Caco-2 (cell line): ENCODE results near the gene ABCD4. TPM values are rescaled to one million over a fixed set of nuclear protein-coding genes. Genes with fewer than 3 reads are reported as not detected.

Experiments used
- BruUV-seq: library from RNA; stranded (reverse); fragments of 400-500 nt; replicated peaks from 2 replicates; lab custom pipeline; 2021; lab: Mats Ljungman, UMichigan
- CTCF ChIA-PET: fragments of 300-600 bp; sonication (Branson Sonifier 250); formaldehyde crosslinking; loops from one replicate; lab custom pipeline; 2022; ENCODE audit warnings: antibody characterized with exemption; lab: Charles Lee
- POLR2A ChIA-PET: fragments of 300-600 bp; sonication (Branson Sonifier 250); formaldehyde crosslinking; loops from one replicate; lab custom pipeline; 2022; ENCODE audit warnings: antibody characterized with exemption; lab: Charles Lee
- DNase-seq, 2 experiments: peaks; one replicate each; pipeline versions ENCODE4 v3.0.0 to v3.0.0-alpha.2; 2020 to 2022
- H3K27me3 ChIP-seq: replicated peaks from 2 replicates; pipeline ENCODE4 v1.6.0; 2011; ENCODE audit warnings: low read length; ENCODE audit not compliant: control insufficient read depth, insufficient read depth
- H3K36me3 ChIP-seq: 2 replicates; pipeline ENCODE4 v1.5.1; 2011; ENCODE audit warnings: low read length; ENCODE audit not compliant: control insufficient read depth, insufficient read depth
- H3K4me1 ChIP-seq: fragments of 250-450 bp; sonication (Bioruptor Pico); 2 replicates; pipeline ENCODE4 v1.5.1; 2020; ENCODE audit warnings: mild to moderate bottlenecking
- H3K4me3 ChIP-seq: 2 replicates; pipeline ENCODE4 v1.5.1; 2011; ENCODE audit warnings: low read depth, mild to moderate bottlenecking, control low read depth, low read length
- H3K9me3 ChIP-seq: fragments of 250-450 bp; sonication (Bioruptor Pico); 2 replicates; pipeline ENCODE4 v1.5.1; 2020; ENCODE audit warnings: mild to moderate bottlenecking, moderate library complexity
- H3K27ac Mint-ChIP-seq: one replicate; pipeline ENCODE4 v1.8.0; 2022; ENCODE audit warnings: mixed read lengths; ENCODE audit not compliant: unreplicated experiment
- H3K27me3 Mint-ChIP-seq: one replicate; pipeline ENCODE4 v1.8.0; 2022; ENCODE audit warnings: mixed read lengths; ENCODE audit not compliant: insufficient read depth, unreplicated experiment
- H3K36me3 Mint-ChIP-seq: one replicate; pipeline ENCODE4 v1.8.0; 2022; ENCODE audit warnings: mild to moderate bottlenecking, mixed read lengths; ENCODE audit not compliant: insufficient read depth, unreplicated experiment
- H3K4me1 Mint-ChIP-seq: one replicate; pipeline ENCODE4 v1.8.0; 2022; ENCODE audit warnings: low read depth, mixed read lengths; ENCODE audit not compliant: unreplicated experiment
- H3K4me3 Mint-ChIP-seq: one replicate; pipeline ENCODE4 v1.8.0; 2022; ENCODE audit warnings: mild to moderate bottlenecking, moderate library complexity, mixed read lengths; ENCODE audit not compliant: unreplicated experiment
- H3K9me3 Mint-ChIP-seq: one replicate; pipeline ENCODE4 v1.8.0; 2022; ENCODE audit warnings: mixed read lengths; ENCODE audit not compliant: unreplicated experiment
- CTCF ChIP-seq, 2 experiments: fragments of 200-600 bp in 1 of 2; IDR thresholded peaks; 1 replicate in 1 of 2; 2 replicates in 1 of 2; pipeline versions ENCODE4 v1.5.1 to v1.8.0; 2011 to 2022; ENCODE audit warnings: antibody characterized with exemption in 1 of 2, control low read depth in 1 of 2, inconsistent platforms in 1 of 2, low read depth in 1 of 2, low read length in 1 of 2, mild to moderate bottlenecking in 1 of 2, moderate library complexity in 1 of 2; ENCODE audit not compliant: insufficient read depth in 1 of 2, severe bottlenecking in 1 of 2, unreplicated experiment in 1 of 2
- intact Hi-C: fragments of 100-400 bp; cut with micrococcal nuclease; formaldehyde crosslinking; loops from one replicate; pipeline ENCODE4 v1.10.0; 2022; ENCODE audit not compliant: unreplicated experiment
- total RNA-seq: library from RNA; stranded (reverse); gene quantifications from 2 replicates; pipeline ENCODE4 v1.2.3, GENCODE V29; 2022

The ABCD4 gene
- total RNA-seq, 1 experiment from 2014 or later, result 82.1 TPM

- no TSS peak for BruUV-seq
- Mint-ChIP-seq H3K4me1 (no peaks in the 10 kb centered on the region), H3K4me3 (no peak overlapping the region)
These were observed 37.3 kb downstream of the ABCD4 start for GRCh38 chr14:74265301-74265965.

GRCh38 chr14:74263921-74264320 is 38.8 kb downstream of the ABCD4 start:
- CTCF ChIA-PET, result interaction anchor here (0.6 kb wide), 1 partner anchor 36 kb away, joined by 4 read pairs; no protein-coding TSS in a partner anchor
- TF ChIP-seq CTCF (IDR thresholded peaks at IDR 0.05; ENCODE audit: insufficient read depth in 1 of 2, low read depth in 1 of 2, low read length in 1 of 2, severe bottlenecking in 1 of 2, unreplicated experiment in 1 of 2), result no peak
- no peaks in the 10 kb centered on the region for H3K27me3 ChIP-seq
- H3K36me3 ChIP-seq, result no peaks in the 10 kb centered on the region
- Mint-ChIP-seq H3K27ac (no peak overlapping the region), H3K36me3 (no peaks in the 10 kb centered on the region), H3K4me1 (no peaks in the 10 kb centered on the region), H3K9me3 (no peaks in the 10 kb centered on the region), H3K4me3 (no peak overlapping the region), H3K27me3 (no peaks in the 10 kb centered on the region)
- no peaks in the 10 kb centered on the region for H3K9me3 ChIP-seq
- no peak for DNase-seq
- intact Hi-C loops, result no loop called here
- H3K4me3 ChIP-seq, result no peak overlapping the region
- no TSS peak for BruUV-seq
- POLR2A ChIA-PET, result no interaction called here
- H3K4me1 ChIP-seq, result no peaks in the 10 kb centered on the region

More at GRCh38 chr14:74265301-74265965, 37.3 kb downstream of the ABCD4 start:
- no peaks in the 10 kb centered on the region for H3K4me1 ChIP-seq
- intact Hi-C loops, result no loop called here
- Mint-ChIP-seq H3K36me3 (no peaks in the 10 kb centered on the region), H3K27me3 (peaks cover 3% of the 10 kb centered on the region), H3K9me3 (no peaks in the 10 kb centered on the region), H3K27ac (no peak overlapping the region)
- no peak for TF ChIP-seq CTCF (IDR thresholded peaks at IDR 0.05; ENCODE audit: insufficient read depth in 1 of 2, low read depth in 1 of 2, low read length in 1 of 2, severe bottlenecking in 1 of 2, unreplicated experiment in 1 of 2)
- no peak overlapping the region for H3K4me3 ChIP-seq
- ChIA-PET CTCF (no interaction called here), POLR2A (no interaction called here)
- H3K36me3 ChIP-seq, result no peaks in the 10 kb centered on the region
- no peaks in the 10 kb centered on the region for H3K9me3 ChIP-seq
- H3K27me3 ChIP-seq, result no peaks in the 10 kb centered on the region
- no peak for DNase-seq

- POLR2A ChIA-PET, result no interaction called here
- H3K36me3 ChIP-seq, result no peaks in the 10 kb centered on the region
- peaks cover 1% of the 10 kb centered on the region; the same call in 1 of the 2 replicates for H3K27me3 ChIP-seq
- Mint-ChIP-seq H3K4me3 (no peak overlapping the region), H3K27me3 (no peaks in the 10 kb centered on the region), H3K36me3 (no peaks in the 10 kb centered on the region), H3K9me3 (no peaks in the 10 kb centered on the region), H3K27ac (no peak overlapping the region), H3K4me1 (no peaks in the 10 kb centered on the region)
- no peaks in the 10 kb centered on the region for H3K9me3 ChIP-seq
- no peak for TF ChIP-seq CTCF (IDR thresholded peaks at IDR 0.05; ENCODE audit: insufficient read depth in 1 of 2, low read depth in 1 of 2, low read length in 1 of 2, severe bottlenecking in 1 of 2, unreplicated experiment in 1 of 2)
- H3K4me1 ChIP-seq, result no peaks in the 10 kb centered on the region
- intact Hi-C loops, result no loop called here
- H3K4me3 ChIP-seq, result no peak overlapping the region
- no peak for DNase-seq
- CTCF ChIA-PET, result no interaction called here
- no TSS peak for BruUV-seq
These were observed 39.6 kb downstream of the ABCD4 start for GRCh38 chr14:74263181-74263580.
